ENCODE data around the gene NANS.
"Not testable (repeated sequence)": the region's sequence is repeated elsewhere in the genome, so short reads cannot be mapped to it uniquely, and the experiment has no call there.

Gene NANS

DNA sequence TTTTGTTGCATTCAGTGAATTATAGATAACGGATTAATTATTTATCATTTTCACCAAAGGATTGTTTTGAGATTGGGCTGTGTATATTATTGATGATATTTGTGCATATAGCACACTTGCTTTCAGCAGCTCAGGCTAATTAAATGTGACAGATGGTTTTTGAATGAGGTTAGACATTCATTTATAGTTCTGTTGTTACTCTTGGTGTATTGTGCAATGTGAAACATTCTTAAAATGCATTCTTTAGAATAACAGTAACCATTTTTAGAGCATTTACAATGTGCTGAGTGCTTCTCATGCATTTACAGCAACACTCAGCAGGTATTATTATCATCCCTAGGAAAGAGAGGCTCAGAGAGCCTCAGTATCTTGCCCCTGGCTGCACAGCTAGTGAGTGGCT, 23.8 kb downstream of the NANS start:
- DNase-seq = no peak

DNA sequence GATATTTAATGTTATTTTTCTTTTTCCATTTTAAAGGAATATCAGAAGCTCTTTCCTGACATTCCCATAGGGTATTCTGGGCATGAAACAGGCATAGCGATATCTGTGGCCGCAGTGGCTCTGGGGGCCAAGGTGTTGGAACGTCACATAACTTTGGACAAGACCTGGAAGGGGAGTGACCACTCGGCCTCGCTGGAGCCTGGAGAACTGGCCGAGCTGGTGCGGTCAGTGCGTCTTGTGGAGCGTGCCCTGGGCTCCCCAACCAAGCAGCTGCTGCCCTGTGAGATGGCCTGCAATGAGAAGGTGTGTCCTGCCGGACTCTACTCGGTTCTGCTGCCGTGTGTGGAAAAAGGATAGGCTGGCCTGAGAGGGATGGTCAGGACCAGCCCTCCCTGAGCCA, 24.2 kb downstream of the NANS start:
- no peak for DNase-seq

DNA sequence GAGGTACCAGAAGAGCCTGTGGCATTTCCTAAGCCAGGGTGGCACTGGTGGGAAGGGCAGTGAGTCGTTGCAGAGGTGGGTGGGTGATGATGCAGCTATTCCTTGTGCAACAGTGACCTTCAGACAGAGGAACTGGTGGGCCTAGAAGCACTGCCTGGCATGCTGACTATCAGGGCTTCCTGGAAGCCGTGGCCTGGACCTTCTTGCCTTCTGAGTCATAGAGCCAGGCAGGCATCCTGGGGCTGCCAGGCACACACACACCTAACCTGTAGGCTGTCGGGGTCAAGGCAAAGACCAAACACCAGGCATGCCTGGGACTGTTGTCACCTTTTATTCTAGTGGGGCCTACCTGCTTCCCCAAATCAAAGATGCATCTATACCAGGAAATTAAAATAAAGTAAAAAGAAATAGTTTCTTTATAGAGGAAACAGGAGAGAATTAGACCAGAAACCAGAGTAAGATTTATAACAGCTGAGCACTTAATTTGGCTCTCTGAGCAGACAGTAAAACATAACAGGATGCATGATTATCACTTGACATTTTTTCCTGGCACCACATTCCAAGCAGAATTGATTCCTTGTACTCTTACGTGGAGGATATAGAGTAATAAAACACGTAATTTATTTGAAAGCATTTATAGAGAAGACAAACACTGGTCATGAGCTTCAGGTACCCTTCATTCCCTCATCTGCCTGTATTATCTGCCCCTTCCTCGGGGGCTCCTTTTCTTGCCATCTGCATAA, 25.1 kb downstream of the NANS start:
- DNase-seq = no peak

DNA sequence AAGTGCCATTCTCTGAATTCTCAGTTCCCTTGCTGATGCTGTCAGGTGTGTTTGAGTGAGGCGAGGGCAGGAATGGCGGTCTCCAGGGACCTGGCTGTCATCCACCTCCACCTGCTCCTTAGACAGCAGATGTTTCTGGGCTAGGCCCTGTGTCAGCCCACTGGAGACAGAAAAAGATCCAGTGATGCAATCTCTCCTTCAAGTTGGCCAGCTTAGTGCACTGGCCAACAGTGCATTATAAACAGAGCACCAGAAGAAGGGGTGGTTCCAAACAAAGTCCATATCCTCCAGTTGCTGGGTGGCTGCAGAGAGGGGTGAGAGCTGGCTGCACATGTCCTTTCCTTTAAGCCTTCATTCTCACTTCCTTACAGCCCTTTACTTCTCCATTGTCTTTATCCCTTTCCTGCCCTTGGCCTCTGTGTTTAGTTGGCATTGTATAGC, 26.5 kb downstream of the NANS start:
- no peak for DNase-seq

DNA sequence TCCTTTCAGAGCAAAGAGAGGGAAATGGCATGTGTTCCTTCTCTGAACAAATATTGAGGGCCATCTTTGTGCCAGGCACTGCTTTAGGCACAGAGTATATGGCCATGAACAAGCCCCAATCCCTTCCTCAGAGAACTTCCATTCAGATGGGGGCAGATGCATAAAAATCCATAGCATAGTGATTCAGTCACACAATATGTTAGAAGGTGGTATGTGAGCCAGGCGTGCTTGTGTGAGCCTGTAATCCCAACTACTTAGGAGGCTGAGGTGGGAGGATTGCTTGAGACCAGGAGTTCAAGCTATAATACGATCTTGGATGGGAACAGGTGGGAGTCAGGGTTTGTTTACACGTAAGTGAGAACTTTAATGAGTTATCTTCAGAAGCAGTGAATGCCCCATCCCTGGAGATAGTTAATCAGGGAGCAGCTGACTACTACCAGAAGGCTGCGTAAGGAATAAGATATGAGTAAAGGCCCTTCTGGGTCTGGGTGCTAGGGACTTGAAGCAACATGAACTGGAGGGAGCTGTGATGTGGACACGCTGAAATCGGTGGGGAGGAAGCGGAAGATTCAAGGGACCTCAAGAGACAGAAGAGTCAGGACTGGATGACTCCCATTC, 27.1 kb downstream of the NANS start:
- DNase-seq = no peak

DNA sequence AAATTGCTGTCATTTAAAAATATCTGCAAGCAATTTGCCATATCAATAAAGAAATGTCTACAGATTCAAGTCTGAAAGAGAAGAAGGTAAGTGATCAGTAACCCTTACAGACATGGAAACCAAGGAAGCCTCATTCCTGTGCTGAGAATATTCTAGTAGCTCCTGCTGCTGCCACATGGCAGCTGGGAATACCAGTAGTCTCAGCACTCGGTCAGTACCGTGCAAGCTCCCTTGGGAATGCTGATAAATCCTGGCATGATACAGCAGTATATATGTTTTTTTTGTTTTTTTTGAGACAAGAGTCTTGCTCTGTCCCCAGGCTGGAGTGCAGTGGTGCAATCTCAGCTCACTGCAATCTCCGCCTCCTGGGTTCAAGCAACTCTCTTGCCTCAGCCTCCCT, 27.9 kb downstream of the NANS start:
- no peak for DNase-seq

DNA sequence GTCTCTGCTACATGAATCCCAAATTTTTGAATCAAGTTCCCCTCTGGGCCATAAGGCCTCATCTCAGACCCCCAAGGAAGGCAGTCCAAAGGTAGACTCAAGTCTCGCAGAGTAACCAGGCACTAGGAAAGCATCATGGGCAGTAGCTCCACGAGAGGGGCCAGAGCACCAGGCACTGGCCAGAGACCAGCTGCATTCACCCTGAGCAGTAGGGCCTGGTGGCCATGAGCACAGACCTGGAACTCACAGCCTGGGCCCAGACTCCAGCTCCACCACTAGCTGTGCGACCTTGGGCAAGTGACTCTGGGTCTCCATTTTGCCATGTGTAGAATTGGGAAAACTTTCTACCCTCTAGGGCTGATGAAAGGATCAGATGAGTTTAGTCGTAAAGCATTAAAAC, 28.5 kb downstream of the NANS start:
- no peak for DNase-seq

DNA sequence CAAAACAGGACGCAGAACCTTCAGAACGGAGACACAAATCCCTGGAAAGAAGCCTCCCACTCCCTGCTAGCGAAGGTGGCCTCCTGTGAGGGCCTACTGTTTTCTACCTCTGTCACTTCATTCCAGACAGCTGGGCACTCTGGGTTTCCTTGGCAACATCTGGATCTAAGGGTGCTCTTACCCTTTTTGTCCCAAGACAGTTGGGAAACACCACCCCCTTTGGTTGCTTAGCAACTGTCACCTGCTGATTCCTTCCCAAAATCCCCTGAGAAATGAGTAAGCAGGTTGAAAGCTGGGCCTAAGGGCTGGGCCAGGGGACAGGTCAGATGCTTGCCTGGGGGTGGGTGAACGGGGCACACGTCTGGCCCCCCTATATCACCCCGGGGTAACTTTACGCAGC, 29.4 kb downstream of the NANS start:
- no peak for DNase-seq

DNA sequence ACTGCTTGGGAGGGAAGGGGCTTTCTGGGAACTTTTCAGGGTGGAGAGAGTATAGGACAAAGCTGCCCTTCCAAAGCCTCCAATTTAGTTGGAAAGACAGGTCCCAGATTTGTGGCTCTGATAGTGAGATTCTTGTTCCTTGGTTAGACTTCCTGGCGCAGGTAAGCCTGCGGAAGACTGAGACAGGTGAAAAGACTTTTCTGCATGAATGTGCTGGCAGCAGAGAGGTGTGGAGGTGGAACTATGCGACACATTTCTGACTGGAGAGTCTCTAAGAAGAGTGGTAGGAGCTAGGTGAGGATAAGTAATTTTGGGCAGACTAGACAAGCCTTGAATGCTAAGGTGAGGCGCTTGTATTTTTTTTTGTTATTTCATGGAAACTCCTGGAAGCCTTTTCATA, 29.9 kb downstream of the NANS start:
- DNase-seq = no peak

DNA sequence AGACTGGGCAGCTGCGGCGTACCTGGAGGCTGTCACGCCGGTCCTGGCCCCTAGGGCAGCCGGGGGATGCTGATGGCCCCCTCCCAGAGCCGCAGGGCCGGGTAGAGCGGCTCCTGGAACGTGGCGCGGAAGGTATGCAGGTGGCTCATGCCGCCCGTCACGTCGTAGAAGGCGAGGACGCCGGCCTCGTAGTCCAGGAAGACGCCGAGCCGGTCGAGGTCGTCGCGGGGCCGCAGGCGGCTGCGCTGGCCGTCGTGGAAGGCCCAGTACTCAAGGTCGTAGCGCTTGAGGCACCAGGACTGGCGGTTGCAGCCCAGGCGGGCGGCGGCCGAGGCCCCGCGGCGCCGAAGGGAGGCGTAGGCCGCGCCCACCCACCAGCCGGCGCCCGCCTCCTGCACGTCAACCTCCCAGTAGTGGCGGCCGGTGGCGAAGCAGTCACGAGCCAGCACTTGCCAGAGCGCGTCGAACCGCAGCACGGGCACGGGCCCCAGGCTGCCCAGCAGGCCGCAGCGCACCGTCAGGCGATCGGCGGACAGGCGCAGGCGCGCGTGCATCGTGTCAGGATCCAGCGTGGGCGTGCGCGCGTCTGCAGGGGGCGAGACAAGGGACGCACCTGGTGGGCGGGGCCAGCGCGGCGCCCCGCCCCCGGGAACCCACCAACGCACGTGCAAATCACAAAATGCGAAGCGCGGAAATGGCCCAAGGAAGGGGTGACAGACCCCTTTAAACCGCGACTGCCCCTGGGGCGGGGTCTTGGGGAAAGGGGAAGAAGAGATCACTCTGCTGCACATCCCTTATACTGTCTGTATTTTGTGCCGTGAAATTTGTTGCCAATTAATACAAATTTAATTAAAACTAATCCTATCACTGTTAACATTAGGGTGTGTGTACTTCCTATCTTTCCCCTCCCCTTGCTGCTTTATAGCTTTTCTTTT, 31.2 kb downstream of the NANS start:
- no peak for DNase-seq

DNA sequence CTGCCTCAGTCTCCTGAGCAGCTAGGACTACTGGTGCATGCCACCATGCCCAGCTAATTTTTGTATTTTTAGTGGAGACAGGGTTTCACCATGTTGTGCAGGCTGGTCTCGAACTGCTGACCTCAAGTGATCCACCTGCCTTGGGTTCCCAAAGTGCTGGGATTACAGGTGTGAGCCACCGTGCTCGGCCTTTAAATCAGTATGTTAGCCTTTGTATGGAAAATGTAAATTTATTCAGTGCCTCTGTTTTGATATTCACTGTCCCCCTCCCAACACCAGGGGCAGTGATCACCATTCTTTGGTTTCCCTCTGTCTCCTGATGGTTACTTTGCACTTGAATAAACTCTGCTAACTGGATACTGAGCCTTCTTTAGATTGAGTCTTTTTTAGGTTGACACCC, 34.1 kb downstream of the NANS start:
- not testable (repeated sequence) for DNase-seq

DNA sequence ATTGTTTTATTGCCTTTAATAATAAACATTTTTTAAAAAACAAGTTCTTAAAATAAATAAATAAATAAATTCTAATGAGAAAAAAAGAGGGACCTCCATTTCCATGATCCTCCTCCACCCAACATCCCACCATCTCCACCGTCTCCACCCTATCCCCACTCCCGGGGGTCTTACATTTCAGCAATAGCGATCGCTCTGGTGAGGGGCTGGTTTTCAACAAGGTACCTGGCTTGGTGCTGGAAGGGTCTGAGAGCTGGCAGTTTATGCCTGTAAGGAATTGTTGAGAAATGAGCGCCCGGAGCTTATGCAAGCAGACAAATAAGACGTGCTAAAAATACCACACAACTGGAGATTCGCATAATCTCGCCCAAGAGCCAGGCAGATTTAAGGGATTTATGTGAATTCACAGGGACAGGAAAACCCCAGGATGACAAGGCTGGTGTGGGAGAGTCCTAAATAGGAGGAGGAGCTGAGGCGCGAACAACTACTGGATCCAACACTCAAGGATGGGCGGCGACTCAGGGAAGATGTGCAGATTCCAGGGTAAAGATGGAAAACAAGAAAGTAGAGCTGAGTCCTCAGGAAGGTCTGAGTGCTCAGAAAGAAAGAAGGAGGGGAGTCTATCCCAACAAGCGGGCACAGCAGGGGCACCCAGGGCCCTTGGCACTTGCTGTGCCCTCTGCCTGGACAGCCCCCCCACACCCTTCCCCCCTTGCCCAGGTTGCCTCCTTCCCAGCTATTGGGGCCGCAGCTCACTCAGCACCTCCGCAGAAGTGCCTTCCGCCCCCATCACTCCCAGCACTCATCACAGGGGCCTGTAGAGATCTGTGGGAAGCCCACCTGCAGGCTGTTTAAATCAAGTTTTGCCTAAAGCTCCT, 35.4 kb downstream of the NANS start:
- DNase-seq = no peak

DNA sequence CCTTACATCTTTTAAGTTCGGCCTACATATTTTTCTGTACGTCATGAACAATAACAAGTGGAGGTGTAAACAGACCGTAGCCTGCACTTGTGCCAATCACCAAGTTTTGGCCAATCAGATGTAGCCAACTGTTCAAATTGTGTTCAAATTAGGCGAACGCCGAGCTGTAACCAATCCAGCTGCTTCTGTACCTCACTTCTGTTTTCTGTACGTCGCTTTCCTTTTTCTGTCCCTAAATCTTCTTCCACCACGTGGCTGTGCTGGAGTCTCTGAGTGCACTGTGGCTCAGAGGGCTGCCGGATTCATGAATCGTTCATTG, 36.0 kb downstream of the NANS start:
- DNase-seq = no peak

DNA sequence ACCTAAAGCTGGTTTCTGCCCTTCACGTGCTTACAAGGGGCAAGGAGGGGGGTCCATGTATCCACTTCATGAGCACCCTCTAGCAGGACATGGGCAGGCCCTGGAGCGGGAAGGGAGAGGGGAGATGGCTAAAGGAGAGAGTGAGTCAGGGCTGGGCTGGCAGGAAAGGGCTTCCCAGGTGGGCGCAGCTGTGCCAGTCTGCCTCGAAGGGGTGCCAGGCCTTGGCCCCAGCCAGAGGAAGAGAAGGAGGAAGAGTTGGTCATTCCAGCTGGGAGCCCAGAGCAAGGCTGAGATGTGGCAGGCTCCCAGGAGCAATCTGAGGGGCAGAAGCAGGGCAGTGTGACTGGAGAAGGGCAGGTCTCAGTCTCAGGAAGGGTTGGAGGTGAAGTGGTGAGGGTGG, 37.8 kb downstream of the NANS start:
- no peak for DNase-seq

DNA sequence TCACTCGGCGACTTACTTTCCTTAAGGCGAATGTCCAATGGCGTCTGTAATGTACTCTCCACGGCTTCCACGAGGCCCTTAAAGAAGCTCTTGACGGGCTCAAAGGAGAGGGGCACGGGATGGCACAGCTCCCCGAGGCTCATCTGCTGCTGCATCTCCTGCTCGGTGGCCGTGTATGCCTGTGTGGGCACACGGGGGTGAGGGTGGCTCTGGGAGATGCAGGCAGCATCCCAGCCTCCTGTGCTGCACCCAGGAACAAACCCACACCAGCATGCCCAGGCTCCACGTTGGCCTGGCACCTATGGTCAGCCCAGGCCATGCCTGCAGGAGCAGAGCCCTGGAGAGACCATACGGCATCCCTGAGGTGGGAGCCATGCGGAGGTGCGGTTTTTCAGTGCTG, 38.3 kb downstream of the NANS start:
- no peak for DNase-seq

DNA sequence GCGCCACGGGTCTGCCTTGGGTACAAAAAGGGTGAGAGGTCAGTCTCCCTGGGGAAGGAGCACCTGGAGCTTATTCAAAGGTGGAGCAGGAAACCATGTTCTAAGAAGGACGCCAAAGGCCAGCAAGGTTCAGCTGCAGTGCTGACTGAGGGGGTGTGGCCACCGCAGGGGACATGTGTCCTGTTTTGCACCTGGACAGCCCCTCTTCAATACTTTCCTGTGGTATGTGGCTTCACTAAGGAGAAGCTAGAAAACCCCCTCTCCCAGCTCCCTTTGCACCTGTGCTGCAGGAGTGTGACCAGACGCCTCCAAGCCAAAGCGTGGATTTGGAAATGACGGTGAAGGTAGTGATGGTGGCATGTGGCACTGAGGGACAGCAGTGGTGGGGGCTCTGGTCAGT, 38.9 kb downstream of the NANS start:
- no peak for DNase-seq

DNA sequence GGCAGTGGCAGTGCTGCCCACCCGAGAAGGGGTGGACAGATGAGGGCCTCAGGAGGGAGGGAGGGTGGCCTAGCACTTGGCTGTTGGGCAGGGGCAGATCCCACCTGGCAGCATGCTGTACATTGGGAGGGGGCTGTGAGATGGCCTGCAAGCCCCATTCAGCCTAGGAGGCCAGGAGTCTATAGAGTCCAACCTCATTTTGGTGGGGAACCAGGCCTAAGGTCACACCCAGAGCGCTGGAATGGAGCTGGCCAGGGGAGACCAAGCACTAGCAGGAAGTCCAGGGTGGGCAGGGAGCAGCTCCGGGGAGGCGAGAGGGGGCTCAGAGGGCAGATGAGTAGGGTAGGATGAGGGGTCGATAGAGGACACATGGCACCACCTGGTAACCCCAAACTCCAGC, 39.6 kb downstream of the NANS start:
- DNase-seq = no peak

DNA sequence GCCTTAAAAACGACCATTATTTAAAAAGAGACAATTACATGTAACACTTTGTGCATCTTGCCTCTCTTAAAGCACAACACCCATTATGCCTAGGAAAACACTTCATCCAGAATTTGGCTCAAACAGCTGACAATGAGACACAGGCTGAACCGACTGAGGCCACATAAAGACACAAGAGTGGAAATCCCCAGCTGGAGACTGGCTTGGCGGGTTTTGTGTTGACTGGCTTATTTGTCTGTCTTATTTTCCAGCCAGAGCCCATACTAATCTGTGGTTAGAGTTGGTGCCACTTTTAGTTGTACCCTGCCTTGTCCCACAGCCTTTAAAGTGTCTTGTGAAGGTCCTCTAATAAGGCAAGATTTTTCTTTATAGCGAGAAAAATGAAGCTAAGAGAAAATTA, 41.3 kb downstream of the NANS start:
- peak; percentile 57 for DNase-seq

DNA sequence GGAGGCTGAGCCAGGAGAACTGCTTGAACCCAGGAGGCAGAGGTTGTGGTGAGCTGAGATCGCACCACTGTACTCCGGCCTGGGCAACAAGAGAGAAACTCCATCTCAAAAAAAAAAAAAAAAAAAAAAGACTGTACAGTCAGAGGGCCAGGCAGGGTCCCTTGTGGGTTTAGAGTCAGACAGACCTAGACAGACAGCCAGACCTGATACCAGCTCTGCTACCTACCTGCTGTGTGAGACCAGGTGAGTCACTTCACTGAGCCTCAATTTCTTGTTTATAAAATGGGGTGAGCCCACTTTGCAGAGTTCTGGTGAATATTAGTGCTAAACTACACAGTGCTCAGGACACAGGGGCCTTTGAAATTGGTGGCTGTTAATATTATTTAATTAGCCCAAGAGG, 42.8 kb downstream of the NANS start:
- no peak for DNase-seq

DNA sequence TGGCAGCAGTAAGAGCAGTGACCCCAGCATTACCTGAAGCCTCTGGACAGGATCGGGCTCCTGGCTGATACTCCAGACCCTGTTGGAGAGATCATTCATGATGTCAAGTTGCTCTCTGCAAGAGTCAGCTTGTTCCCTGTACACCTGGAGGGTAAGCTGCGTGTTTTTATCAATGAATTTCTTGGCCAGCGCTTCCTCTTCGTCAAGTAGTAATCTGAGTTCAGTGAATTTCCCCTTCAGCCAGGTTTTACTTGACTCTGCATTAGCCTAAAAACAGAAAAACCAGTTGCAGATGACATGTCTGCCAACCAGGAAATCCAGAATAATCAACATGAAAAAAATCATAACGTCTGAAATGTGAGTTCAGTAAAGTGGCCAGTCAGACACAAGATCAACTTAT, 43.4 kb downstream of the NANS start:
- DNase-seq = no peak

DNA sequence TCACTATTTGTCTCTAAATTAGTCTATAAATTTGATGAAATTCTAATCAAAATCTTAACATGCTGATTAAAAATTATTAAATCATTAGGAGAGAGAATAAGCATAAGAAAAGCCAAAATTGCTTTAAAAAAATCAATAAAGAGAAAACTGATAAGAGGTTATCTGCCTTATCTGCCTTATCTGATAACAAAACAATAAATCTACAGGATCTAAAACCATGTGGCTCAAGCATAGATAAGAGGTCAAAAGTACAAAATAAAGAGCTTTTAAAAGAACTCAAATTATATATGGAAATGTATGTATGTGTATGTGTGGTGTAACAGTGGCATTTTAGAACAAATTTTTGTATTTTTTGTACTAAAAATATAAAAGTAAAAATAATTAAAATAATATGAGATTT, 43.9 kb downstream of the NANS start:
- no peak for DNase-seq

DNA sequence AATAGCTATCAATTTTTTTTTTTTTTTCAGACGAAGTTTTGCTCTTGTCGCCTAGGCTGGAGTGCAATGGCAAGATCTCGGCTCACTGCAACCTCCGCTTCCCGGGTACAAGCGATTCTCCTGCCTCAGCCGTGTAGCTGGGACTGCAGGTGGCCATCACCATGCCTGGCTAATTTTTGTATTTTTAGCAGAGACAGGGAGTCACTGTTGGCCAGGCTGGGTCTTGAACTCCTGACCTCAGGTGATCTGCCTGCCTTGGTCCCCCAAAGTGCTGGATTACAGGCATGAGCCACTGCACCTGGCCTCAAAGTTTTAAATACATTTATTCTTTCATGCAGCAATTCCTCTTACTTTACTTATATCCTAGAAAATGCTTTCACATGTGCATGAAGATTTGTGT, 44.9 kb downstream of the NANS start:
- DNase-seq = no peak

DNA sequence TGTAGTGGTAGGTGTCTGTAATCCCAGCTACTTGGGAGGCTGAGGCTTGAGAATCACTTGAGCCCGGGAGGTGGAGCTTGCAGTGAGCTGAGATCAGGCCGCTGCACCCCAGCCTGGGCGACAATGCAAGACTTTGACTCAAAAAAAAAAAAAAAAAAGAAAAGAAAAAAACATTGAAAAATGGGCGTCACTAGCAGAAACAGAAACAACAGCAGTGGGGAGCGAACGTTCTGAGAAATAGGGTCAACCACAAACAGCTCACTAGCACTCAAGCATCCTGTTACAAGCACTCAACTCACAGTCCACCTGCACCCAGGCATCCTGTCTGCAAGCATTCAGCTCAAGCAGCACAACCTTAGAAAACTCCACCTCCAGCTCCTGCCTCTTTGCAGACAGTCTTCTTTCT, 45.3 kb downstream of the NANS start:
- DNase-seq = peak; percentile 93
